ENCODE measurements around the gene LINGO3.
"Not testable (repeated sequence)": the region's sequence is repeated elsewhere in the genome, so short reads cannot be mapped to it uniquely, and the experiment has no call there.

LINGO3 gene

DNA sequence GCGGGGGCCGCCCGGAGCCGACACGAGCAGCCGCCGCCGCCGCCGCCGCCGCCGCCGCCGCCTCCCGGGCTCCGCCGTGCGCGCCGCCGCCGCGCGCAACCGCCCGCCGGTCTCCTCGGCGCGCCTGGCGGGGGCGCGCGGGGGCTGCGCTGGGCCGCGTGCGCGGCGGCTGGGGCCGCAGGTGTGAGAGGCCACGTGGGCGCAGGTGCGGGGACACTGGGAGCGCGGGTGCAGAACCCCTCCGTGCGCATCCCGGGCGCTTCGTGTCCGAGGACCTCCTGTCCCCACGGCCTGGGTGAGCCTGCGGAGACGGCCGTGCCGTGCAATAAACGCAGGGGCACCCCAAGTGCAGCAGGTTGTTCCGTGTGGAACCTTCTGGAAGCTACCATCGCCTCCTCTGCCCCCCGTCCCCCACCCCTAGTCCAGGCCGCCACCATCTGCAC, at the start of gene LINGO3:
Gene LINGO3 (minus strand): TSS at position 41 of the 443 bp plus-strand sequence. CDS start 16,378 bp downstream, outside the sequence.
- Mint-ChIP-seq H3K27ac (no peak within 1 kb of the TSS), H3K4me3 (peak within 1 kb of the TSS; percentile 66), H3K36me3 (ENCODE audit: low read depth) (no peaks in the 10 kb centered on the region), H3K27me3 (peaks cover 92% of the 10 kb centered on the region), H3K9me3 (no peaks in the 10 kb centered on the region), H3K4me1 (ENCODE audit: low read depth) (peaks cover 24% of the 10 kb centered on the region)
- intact Hi-C loops (cut with micrococcal nuclease): no loop called here

DNA sequence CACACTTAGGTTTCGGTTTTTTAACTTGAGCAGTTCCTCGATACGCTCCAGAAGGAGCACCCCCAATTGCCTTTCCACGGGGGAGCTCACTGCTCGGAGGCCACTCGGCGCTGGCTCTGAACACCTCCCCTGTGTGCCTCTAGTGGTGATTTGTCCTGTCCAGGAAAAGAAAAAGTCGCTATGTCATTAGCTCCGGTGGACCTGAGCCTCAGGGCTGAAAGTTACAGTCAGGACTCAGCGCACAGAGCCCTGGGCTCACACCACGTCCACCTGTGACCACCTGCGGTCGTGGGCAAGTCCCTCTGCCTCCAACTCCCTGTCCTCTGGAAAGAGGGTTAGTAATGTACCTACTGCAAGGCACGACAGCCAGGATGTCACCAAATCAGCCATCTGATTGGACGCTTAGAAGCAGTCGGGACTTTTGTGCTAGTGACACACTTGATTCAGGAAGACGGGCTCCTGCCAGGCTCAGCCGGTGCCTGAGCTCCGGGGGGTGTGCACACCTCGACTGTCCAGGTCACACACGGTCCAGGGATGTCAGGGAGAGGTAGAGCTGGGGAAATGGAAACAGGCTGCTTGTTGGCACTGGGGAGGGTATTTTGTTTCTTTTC, 48.2 kb upstream of the LINGO3 start:
- Mint-ChIP-seq H3K9me3 (no peaks in the 10 kb centered on the region), H3K36me3 (ENCODE audit: low read depth) (peaks cover 25% of the 10 kb centered on the region), H3K27ac (no peak overlapping the region), H3K4me3 (no peak overlapping the region), H3K27me3 (peaks cover 26% of the 10 kb centered on the region), H3K4me1 (ENCODE audit: low read depth) (no peaks in the 10 kb centered on the region)
- intact Hi-C loops (cut with micrococcal nuclease): no loop called here

GRCh38 chr19:2355168-2356035, 47.4 kb upstream of the LINGO3 start:
- H3K27me3 Mint-ChIP-seq: peaks cover 21% of the 10 kb centered on the region
- intact Hi-C loops (cut with micrococcal nuclease): no loop called here

DNA sequence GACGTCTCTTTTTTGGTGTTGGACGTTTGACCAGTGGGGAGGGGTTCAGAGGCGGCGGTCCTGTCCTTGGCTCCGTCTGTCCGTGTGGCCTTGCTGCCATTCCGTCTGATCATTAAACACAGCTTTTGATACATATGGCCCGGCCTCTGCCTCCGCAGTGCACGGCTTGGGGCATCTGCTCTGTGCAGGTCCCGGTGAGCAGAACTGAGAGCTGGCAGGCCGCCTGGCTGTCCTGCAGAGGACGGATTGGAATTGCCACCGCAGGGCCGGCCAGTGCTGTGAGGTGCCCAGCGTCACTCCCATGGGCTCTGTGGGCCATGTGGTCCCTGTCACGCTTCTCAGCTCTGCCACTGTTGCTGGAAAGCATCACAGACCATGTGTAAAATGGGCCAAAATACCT, 46.7 kb upstream of the LINGO3 start:
- intact Hi-C loops (cut with micrococcal nuclease): no loop called here
- Mint-ChIP-seq H3K4me1 (ENCODE audit: low read depth) (no peaks in the 10 kb centered on the region), H3K9me3 (no peaks in the 10 kb centered on the region), H3K27ac (no peak overlapping the region), H3K27me3 (peaks cover 16% of the 10 kb centered on the region), H3K4me3 (no peak overlapping the region), H3K36me3 (ENCODE audit: low read depth) (peaks cover 27% of the 10 kb centered on the region)

More at GRCh38 chr19:2355168-2356035, 47.4 kb upstream of the LINGO3 start:
- H3K27ac Mint-ChIP-seq: no peak overlapping the region
- no peak overlapping the region for H3K4me3 Mint-ChIP-seq
- peaks cover 27% of the 10 kb centered on the region for H3K36me3 Mint-ChIP-seq (ENCODE audit: low read depth)
- no peaks in the 10 kb centered on the region for H3K9me3 Mint-ChIP-seq
- no peaks in the 10 kb centered on the region for H3K4me1 Mint-ChIP-seq (ENCODE audit: low read depth)

GRCh38 chr19:2353887-2354592, 46.1 kb upstream of the LINGO3 start:
- H3K9me3 Mint-ChIP-seq: no peaks in the 10 kb centered on the region
- H3K27me3 Mint-ChIP-seq: peaks cover 11% of the 10 kb centered on the region
- H3K4me1 Mint-ChIP-seq (ENCODE audit: low read depth): no peaks in the 10 kb centered on the region
- H3K27ac Mint-ChIP-seq: no peak overlapping the region
- no peak overlapping the region for H3K4me3 Mint-ChIP-seq
- intact Hi-C loops (cut with micrococcal nuclease): no loop called here
- H3K36me3 Mint-ChIP-seq (ENCODE audit: low read depth): peaks cover 27% of the 10 kb centered on the region

- intact Hi-C loops (cut with micrococcal nuclease): no loop called here
- H3K9me3 Mint-ChIP-seq: no peaks in the 10 kb centered on the region
- no peak overlapping the region for H3K27ac Mint-ChIP-seq
- no peaks in the 10 kb centered on the region for H3K4me1 Mint-ChIP-seq (ENCODE audit: low read depth)
- peaks cover 27% of the 10 kb centered on the region for H3K36me3 Mint-ChIP-seq (ENCODE audit: low read depth)
- no peak overlapping the region for H3K4me3 Mint-ChIP-seq
- peaks cover 4% of the 10 kb centered on the region for H3K27me3 Mint-ChIP-seq
Observed at GRCh38 chr19:2353159-2353886, 45.4 kb upstream of the LINGO3 start.

- Mint-ChIP-seq H3K36me3 (ENCODE audit: low read depth) (peaks cover 27% of the 10 kb centered on the region), H3K9me3 (no peaks in the 10 kb centered on the region), H3K27ac (no peak overlapping the region), H3K4me1 (ENCODE audit: low read depth) (no peaks in the 10 kb centered on the region), H3K4me3 (no peak overlapping the region), H3K27me3 (no peaks in the 10 kb centered on the region)
- intact Hi-C loops (cut with micrococcal nuclease): no loop called here
Observed at GRCh38 chr19:2352121-2352520, 44.2 kb upstream of the LINGO3 start.

GRCh38 chr19:2351591-2351990, 43.6 kb upstream of the LINGO3 start:
- Mint-ChIP-seq H3K27ac (no peak overlapping the region), H3K27me3 (no peaks in the 10 kb centered on the region), H3K36me3 (ENCODE audit: low read depth) (peaks cover 27% of the 10 kb centered on the region), H3K4me3 (no peak overlapping the region), H3K4me1 (ENCODE audit: low read depth) (no peaks in the 10 kb centered on the region), H3K9me3 (no peaks in the 10 kb centered on the region)
- intact Hi-C loops (cut with micrococcal nuclease): no loop called here

DNA sequence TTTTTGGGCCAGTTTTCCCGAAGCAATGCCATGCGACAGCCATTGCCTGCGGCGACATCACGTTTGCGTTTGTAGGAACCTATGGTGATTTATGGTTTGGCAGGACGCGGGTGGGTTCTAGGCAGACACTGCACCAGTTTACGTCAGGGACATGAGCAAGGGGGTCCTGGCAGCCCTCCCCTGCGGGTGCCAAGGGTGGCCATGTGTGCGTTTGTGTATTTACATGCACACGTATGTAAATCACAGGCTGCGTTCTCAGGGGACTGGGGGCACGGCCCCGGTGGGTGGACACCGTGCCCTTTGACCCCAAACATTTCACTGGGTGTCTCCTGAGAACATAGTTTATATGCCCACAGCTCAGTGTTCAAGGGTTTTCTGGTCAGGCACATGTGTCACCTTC, 42.7 kb upstream of the LINGO3 start:
- Mint-ChIP-seq H3K4me3 (no peak overlapping the region), H3K27ac (no peak overlapping the region), H3K4me1 (ENCODE audit: low read depth) (peaks cover 4% of the 10 kb centered on the region), H3K9me3 (no peaks in the 10 kb centered on the region), H3K36me3 (ENCODE audit: low read depth) (peaks cover 32% of the 10 kb centered on the region), H3K27me3 (no peaks in the 10 kb centered on the region)
- intact Hi-C loops (cut with micrococcal nuclease): no loop called here

DNA sequence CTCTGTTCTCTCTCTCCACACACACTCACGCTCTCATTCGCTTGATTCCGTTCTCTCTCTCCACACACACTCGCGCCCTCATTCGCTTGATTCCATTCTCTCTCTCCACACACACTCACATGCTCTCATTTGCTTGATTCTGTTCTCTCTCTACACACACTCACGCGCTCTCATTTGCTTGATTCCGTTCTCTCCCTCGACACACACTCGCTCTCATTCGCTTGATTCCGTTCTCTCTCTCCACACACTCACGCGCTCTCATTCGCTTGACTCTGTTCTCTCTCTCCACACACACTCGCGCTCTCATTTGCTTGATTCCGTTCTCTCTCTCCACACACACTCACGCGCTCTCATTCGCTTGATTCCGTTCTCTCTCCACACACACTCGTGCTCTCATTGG, 41.9 kb upstream of the LINGO3 start:
- H3K27me3 Mint-ChIP-seq; H3K27ac Mint-ChIP-seq; H3K9me3 Mint-ChIP-seq; intact Hi-C loops (cut with micrococcal nuclease); H3K4me1 Mint-ChIP-seq (ENCODE audit: low read depth); H3K4me3 Mint-ChIP-seq: not testable (repeated sequence)
- peaks cover 39% of the 10 kb centered on the region for H3K36me3 Mint-ChIP-seq (ENCODE audit: low read depth)

- Mint-ChIP-seq H3K9me3 (no peaks in the 10 kb centered on the region), H3K4me1 (ENCODE audit: low read depth) (peaks cover 7% of the 10 kb centered on the region), H3K27me3 (no peaks in the 10 kb centered on the region), H3K27ac (no peak overlapping the region), H3K4me3 (no peak overlapping the region), H3K36me3 (ENCODE audit: low read depth) (peaks cover 42% of the 10 kb centered on the region)
- intact Hi-C loops (cut with micrococcal nuclease): no loop called here
Observed at GRCh38 chr19:2345794-2346663, 38.1 kb upstream of the LINGO3 start.

DNA sequence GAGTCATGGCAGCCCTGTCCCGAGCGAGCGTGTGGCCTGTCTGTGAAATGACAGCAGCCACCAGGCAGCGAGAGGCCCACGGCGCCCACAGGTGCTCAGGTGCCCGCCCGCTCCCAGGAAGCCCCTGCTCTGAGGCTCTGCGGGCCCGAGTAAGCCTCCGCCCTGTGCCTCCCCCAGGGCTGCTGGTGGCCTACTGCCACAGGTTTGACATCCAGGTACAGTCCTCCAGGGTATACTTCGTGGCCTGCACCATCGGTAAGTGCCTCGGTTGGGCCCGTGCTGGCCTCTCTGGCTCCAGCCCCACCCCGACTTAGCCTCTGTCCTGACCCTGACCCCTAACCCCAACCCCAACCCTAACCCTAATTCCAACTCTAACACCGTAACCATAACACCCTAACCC, 37.1 kb upstream of the LINGO3 start:
- Mint-ChIP-seq H3K36me3 (ENCODE audit: low read depth) (peaks cover 52% of the 10 kb centered on the region), H3K4me1 (ENCODE audit: low read depth) (peaks cover 7% of the 10 kb centered on the region), H3K9me3 (no peaks in the 10 kb centered on the region), H3K4me3 (no peak overlapping the region), H3K27ac (no peak overlapping the region), H3K27me3 (no peaks in the 10 kb centered on the region)
- intact Hi-C loops (cut with micrococcal nuclease): no loop called here

DNA sequence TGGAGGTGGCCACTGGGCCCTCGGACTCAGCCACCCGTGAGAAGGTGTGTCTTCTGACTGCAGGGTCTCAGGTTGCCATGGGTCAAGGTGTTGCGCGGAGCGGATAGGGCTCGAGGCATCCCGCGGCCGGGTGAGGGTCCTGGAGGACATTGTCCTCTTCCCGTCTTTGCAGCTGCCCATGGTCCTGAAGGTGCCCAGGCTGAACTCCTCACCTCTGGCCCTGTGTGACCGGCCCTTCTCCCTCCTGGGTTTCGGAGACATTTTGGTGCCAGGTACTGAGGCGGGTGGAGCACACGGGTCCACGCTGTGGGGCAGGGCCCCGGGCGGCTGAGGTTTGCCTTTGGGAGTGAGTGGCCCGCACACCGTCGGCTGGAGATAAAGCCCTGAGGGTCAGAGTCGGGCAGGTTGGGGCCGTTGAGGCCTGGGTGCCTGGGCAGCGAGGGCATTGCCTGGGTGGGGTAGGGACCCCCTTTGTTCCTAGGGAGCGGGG, 36.5 kb upstream of the LINGO3 start:
- H3K36me3 Mint-ChIP-seq (ENCODE audit: low read depth): peaks cover 58% of the 10 kb centered on the region
- intact Hi-C loops (cut with micrococcal nuclease): no loop called here
- no peaks in the 10 kb centered on the region for H3K9me3 Mint-ChIP-seq
- peaks cover 7% of the 10 kb centered on the region for H3K4me1 Mint-ChIP-seq (ENCODE audit: low read depth)
- H3K4me3 Mint-ChIP-seq: no peak overlapping the region
- H3K27me3 Mint-ChIP-seq: no peaks in the 10 kb centered on the region
- H3K27ac Mint-ChIP-seq: no peak overlapping the region

All from dendritic cell treated with granulocyte-macrophage colony-stimulating factor and Interleukin-4, amounts not matched to agents 40 ng/mL and 50 ng/mL, for 4 days (primary cell).